ES-I3 (cell line): ENCODE data around the gene ZNF211.
A peak's percentile ranks its signal among the peaks of the same experiment; 100 is the strongest.

ENCODE experiments used
- H3K36me3 ChIP-seq: 2 replicates; pipeline ENCODE4 v1.6.1; 2013; ENCODE audit warnings: mild to moderate bottlenecking, low read length, control low read depth, moderate library complexity; ENCODE audit not compliant: insufficient read depth
- H3K4me1 ChIP-seq: 2 replicates; pipeline ENCODE4 v1.6.1; 2013; ENCODE audit warnings: mild to moderate bottlenecking, control low read depth, low read length; ENCODE audit not compliant: insufficient read depth
- H3K9ac ChIP-seq: 2 replicates; pipeline ENCODE4 v1.6.1; 2013; ENCODE audit warnings: low read depth, mild to moderate bottlenecking, low read length, moderate library complexity
- H3K9me3 ChIP-seq: 2 replicates; pipeline ENCODE4 v1.6.1; 2013; ENCODE audit warnings: mild to moderate bottlenecking, low read length, moderate library complexity; ENCODE audit not compliant: control insufficient read depth, insufficient read depth

Gene ZNF211

GRCh38 chr19:57632987-57633831, at the start of gene ZNF211:
TSS of gene ZNF211 (plus strand) at chr19:57633168. CDS start at chr19:57633347, 179 bp downstream.
- Histone ChIP-seq H3K4me1 (no peaks in the 10 kb centered on the region), H3K9me3 (peaks cover 2% of the 10 kb centered on the region; the same call in 1 of the 2 replicates), H3K36me3 (peaks cover 7% of the 10 kb centered on the region; the same call in 1 of the 2 replicates), H3K9ac (peak within 1 kb of the TSS; percentile 98)

GRCh38 chr19:57583521-57584416, 49.2 kb upstream of the ZNF211 start, which contains the start of gene ZIK1:
TSS of gene ZIK1 (plus strand) at chr19:57584145. CDS start at chr19:57584357, 212 bp downstream.
- no peaks in the 10 kb centered on the region; the same call in 1 of the 2 replicates for H3K4me1 ChIP-seq
- H3K9ac ChIP-seq = peak within 1 kb of the TSS; percentile 63
- peaks cover 21% of the 10 kb centered on the region for H3K9me3 ChIP-seq
- H3K36me3 ChIP-seq = peaks cover 17% of the 10 kb centered on the region

GRCh38 chr19:57587529-57587928, 45.4 kb upstream of the ZNF211 start:
- H3K36me3 ChIP-seq = peaks cover 41% of the 10 kb centered on the region

GRCh38 chr19:57599377-57599760, 33.6 kb upstream of the ZNF211 start:
- Histone ChIP-seq H3K9ac (peak overlapping the region; percentile 66; the same call in 1 of the 2 replicates), H3K9me3 (no peaks in the 10 kb centered on the region), H3K4me1 (no peaks in the 10 kb centered on the region), H3K36me3 (no peaks in the 10 kb centered on the region)

More at GRCh38 chr19:57587529-57587928, 45.4 kb upstream of the ZNF211 start:
- H3K9me3 ChIP-seq = peaks cover 44% of the 10 kb centered on the region
- H3K4me1 ChIP-seq = no peaks in the 10 kb centered on the region; the same call in 1 of the 2 replicates
- H3K9ac ChIP-seq = no peak overlapping the region

- Histone ChIP-seq H3K4me1 (no peaks in the 10 kb centered on the region), H3K9me3 (no peaks in the 10 kb centered on the region), H3K36me3 (0 out of 2 replicates have a peak, but pooled peaks cover 1% of the 10 kb centered on the region), H3K9ac (peak within 1 kb of the TSS; percentile 66; the same call in 1 of the 2 replicates)
Measured at GRCh38 chr19:57599761-57600383, 33.1 kb upstream of the ZNF211 start, which contains the start of gene ZNF530. TSS of gene ZNF530 (plus strand) at chr19:57599885. CDS start at chr19:57604346, 4,461 bp downstream.

GRCh38 chr19:57606931-57607330, 26.0 kb upstream of the ZNF211 start:
- Histone ChIP-seq H3K9ac (no peak overlapping the region), H3K36me3 (peaks cover 8% of the 10 kb centered on the region; the same call in 1 of the 2 replicates), H3K9me3 (peaks cover 5% of the 10 kb centered on the region; the same call in 1 of the 2 replicates), H3K4me1 (no peaks in the 10 kb centered on the region)

GRCh38 chr19:57611113-57611512, 21.9 kb upstream of the ZNF211 start:
- H3K36me3 ChIP-seq = peaks cover 9% of the 10 kb centered on the region
- H3K4me1 ChIP-seq = no peaks in the 10 kb centered on the region
- no peak overlapping the region for H3K9ac ChIP-seq
- peaks cover 18% of the 10 kb centered on the region for H3K9me3 ChIP-seq

GRCh38 chr19:57613941-57614743, 18.8 kb upstream of the ZNF211 start, which contains the start of gene ZNF134:
TSS of gene ZNF134 (plus strand) at chr19:57614242. CDS start at chr19:57619469, 5,227 bp downstream.
- H3K9me3 ChIP-seq = peaks cover 43% of the 10 kb centered on the region
- peak within 1 kb of the TSS; percentile 69 for H3K9ac ChIP-seq
- H3K36me3 ChIP-seq = peaks cover 35% of the 10 kb centered on the region
- no peaks in the 10 kb centered on the region for H3K4me1 ChIP-seq

- peaks cover 47% of the 10 kb centered on the region for H3K36me3 ChIP-seq
- peak overlapping the region; percentile 69; the same call in 1 of the 2 replicates for H3K9ac ChIP-seq
- peaks cover 51% of the 10 kb centered on the region for H3K9me3 ChIP-seq
- H3K4me1 ChIP-seq = no peaks in the 10 kb centered on the region
Measured at GRCh38 chr19:57615346-57615745, 17.6 kb upstream of the ZNF211 start.

- peaks cover 77% of the 10 kb centered on the region for H3K36me3 ChIP-seq
- H3K9me3 ChIP-seq = peaks cover 69% of the 10 kb centered on the region
- no peak overlapping the region for H3K9ac ChIP-seq
- no peaks in the 10 kb centered on the region for H3K4me1 ChIP-seq
Measured at GRCh38 chr19:57620673-57621348, 12.2 kb upstream of the ZNF211 start.

GRCh38 chr19:57623091-57623490, 9.9 kb upstream of the ZNF211 start:
- Histone ChIP-seq H3K4me1 (no peaks in the 10 kb centered on the region), H3K36me3 (peaks cover 55% of the 10 kb centered on the region), H3K9me3 (peaks cover 47% of the 10 kb centered on the region), H3K9ac (no peak overlapping the region)

- Histone ChIP-seq H3K9me3 (peaks cover 2% of the 10 kb centered on the region; the same call in 1 of the 2 replicates), H3K4me1 (no peaks in the 10 kb centered on the region), H3K36me3 (peaks cover 7% of the 10 kb centered on the region; the same call in 1 of the 2 replicates), H3K9ac (peak overlapping the region; percentile 98)
Measured at GRCh38 chr19:57633832-57634131, 814 bp downstream of the ZNF211 start.

- peaks cover 33% of the 10 kb centered on the region for H3K36me3 ChIP-seq
- no peak overlapping the region for H3K9ac ChIP-seq
- peaks cover 17% of the 10 kb centered on the region for H3K9me3 ChIP-seq
- no peaks in the 10 kb centered on the region for H3K4me1 ChIP-seq
Measured at GRCh38 chr19:57637379-57637778, 4.4 kb downstream of the ZNF211 start.
